GM19351 (cell line): ENCODE data around the gene RAB10.
"Not testable (repeated sequence)": the region's sequence is repeated elsewhere in the genome, so short reads cannot be mapped to it uniquely, and the experiment has no call there.

Experiments
- ATAC-seq: cut with Tn5 transposase; IDR thresholded peaks from one replicate; pipeline ENCODE4 v1.9.1; 2021; ENCODE audit warnings: mild to moderate bottlenecking, moderate library complexity; ENCODE audit not compliant: unreplicated experiment

RAB10 gene

GRCh38 chr2:26086779-26087178, 52.9 kb downstream of the RAB10 start:
- ATAC-seq = no peak

DNA sequence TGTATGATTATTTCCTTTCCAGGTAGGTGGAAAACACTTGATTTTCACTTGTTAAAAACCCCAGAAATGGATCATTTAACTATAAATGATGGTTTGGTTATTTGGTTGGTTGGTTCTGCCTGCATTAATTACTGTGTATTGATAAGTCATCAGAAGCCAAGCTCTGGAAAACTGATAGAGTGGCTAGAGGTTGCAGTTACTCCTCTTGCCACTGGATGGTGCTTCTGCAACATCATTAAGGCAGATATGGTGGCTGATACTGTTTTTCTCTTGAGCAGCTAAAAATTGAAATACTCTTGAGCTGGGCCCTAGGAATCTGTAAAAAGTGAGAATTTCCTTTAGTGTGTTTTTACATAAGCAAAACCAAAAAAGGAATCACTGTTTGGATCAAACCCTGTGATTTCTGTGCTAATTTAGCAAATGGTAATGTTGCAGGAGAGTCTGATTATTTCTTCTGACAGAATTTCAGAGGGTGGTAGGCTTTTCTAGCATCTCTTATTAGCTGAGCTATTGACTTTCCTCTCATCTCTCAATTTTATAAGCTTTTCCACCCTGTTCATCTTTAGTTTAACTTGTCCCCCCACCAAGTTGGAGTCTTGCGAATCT, 54.3 kb downstream of the RAB10 start:
- ATAC-seq = peak; percentile 49

DNA sequence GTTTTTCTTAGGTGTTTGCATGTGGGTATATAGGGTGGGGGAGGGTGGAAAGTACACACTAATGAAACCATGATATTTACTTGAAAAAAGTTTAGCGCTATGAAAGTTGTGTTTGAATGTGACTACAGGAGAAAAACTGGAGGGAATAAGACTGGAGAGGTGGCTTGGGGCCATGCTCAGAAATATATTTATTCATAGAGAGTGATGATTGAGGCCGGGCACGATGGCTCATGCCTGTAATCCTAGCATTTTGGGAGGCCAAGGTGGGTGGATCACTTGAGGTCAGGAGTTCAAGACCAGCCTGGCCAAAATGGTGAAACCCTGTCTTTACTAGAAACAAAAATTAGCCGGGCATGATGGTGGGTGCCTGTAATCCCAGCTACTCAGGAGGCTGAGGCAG, 55.0 kb downstream of the RAB10 start:
- not testable (repeated sequence) for ATAC-seq

GRCh38 chr2:26089337-26089736, 55.5 kb downstream of the RAB10 start:
- ATAC-seq = no peak

- no peak for ATAC-seq
Observed at GRCh38 chr2:26095758-26096157, 61.9 kb downstream of the RAB10 start.

DNA sequence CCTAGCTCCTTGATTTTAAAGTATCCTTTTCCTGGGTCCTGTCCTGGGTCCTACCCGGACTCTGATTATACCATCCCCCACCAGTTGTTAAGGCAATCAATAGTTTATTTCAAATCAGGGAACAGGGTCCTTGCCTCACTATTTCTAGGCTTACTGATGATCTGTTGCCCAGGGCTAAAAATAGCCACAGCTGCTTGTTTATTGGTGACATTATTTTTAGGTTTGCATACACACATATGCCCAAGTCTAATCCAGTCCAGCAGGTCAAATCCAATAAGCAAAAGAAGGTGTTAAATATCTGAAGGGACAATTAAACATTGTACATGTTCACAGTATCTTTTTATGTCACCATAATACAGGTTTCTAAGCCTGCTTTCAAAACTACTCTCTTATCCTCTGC, 66.0 kb downstream of the RAB10 start:
- ATAC-seq = no peak

DNA sequence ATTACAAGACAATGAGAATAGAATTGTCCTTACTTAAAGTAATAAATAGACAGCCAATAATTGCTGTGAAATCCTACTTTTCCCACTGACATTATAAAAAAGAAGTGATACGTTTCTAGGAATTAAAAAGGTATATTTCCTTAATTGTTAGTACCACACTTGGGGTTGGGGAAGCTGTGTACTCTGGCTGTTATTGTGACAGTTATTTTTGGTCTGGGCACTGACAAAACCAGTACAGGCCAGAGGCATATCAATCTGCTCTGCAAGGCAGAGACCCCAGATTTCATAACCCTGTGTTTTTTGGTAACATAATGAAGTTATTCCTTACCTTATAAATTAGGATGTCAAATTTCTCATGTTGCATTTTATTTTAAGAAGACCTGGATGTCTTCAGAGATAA, 66.5 kb downstream of the RAB10 start:
- ATAC-seq = no peak

- ATAC-seq = no peak
Observed at GRCh38 chr2:26103752-26104151, 69.9 kb downstream of the RAB10 start.

GRCh38 chr2:26108701-26109100, 74.8 kb downstream of the RAB10 start:
- not testable (repeated sequence) for ATAC-seq

DNA sequence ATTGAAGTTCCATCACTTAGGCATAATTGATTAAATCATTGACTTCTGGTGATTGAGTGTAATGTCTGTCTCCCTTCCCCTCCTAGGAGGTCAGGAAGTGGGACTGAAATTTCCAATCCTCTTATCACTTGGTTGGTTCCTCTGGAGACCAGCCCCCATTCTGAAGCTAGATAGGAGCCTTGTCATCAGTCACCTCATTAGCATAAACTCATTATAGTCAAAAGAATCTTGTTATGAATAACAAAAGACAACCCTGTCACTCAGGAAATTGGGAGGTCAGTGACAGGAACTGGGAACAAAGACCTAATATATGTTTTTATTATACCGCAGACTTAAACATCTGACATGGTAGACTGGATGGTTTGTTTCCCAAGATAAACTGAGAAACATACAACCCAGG, 78.3 kb downstream of the RAB10 start:
- no peak for ATAC-seq

- ATAC-seq = no peak
Observed at GRCh38 chr2:26114151-26114550, 80.3 kb downstream of the RAB10 start.

DNA sequence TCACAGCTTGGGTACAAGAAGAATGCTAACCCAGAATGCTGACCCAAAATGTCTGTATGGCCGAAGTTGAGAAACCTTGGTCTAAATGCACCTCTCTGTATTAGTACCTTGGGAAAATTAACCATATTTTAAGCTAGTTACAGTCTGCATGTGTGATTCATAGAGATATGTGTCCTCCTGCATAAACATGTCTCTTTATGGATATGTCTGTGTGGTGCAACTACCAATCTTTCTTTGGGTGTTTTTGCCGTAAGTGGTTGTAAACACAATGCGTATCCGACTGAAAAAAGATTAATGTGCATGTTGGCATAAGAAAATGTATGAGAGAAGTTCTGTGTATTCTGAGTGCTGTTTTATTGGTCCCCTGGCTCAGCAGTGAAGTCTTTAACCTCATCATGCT, 84.8 kb downstream of the RAB10 start:
- ATAC-seq = no peak

- no peak for ATAC-seq
Observed at GRCh38 chr2:26119521-26119920, 85.6 kb downstream of the RAB10 start.

DNA sequence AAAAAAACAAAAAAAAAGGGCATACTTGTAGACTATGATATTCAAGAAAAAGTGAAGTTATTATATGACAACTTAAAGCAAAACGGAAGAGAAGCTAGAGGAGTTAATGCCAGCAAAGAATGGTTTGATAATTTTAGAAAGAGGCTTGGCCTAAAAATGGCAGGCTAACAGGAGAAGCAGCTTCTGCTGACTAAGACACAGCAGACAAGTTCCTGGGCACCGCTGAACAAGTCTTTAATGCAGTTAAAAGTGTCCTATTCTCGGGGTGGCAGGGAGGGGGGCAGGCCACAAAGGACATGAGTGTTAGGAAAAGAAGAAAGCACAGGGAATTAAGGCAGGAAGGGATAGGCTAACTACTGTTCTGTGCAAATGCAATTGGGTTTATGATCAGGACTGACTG, 88.7 kb downstream of the RAB10 start:
- no peak for ATAC-seq

- no peak for ATAC-seq
Observed at GRCh38 chr2:26123426-26123825, 89.5 kb downstream of the RAB10 start.

DNA sequence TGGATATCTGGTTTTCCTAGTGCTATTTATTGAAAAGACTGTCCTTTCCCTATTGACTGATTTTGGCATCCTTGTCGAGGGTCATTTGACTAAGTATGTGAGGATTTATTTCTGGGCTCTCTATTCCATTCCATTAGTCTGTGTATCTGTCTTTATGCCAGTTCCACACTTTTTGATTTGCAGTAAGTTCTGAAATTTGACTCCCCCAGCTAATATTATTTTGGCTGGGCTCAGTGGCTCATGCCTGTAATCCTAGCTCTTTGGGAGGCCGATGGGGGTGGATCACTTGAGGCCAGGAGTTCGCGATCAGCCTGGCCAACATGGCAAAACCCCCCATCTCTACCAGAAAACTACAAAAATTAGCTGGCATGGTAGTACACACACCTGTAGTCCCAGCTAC, 92.2 kb downstream of the RAB10 start:
- no peak for ATAC-seq

DNA sequence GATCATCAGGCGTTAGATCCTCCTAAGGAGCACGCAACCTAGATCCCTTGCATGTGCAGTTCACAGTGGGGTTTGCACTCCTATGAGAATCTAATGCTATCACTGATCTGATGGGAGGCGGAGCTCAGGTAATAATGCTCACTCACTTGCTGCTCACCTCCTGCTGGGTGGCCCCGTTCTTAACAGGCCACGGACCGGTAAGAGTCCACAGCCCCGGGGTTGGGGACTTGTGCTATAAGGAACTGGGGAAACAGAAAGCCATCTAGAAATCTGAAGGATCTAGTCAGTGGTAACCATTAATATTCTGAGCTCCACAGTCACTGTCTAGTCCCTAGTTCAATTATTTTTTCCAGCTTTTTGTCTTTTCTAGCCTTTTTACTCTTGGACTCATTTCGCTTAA, 94.3 kb downstream of the RAB10 start:
- ATAC-seq = no peak

- no peak for ATAC-seq
Observed at GRCh38 chr2:26130763-26131162, 96.9 kb downstream of the RAB10 start.

GRCh38 chr2:26136451-26136850, 102.6 kb downstream of the RAB10 start:
- ATAC-seq = no peak

- no peak for ATAC-seq
Observed at GRCh38 chr2:26139269-26140183, 105.6 kb downstream of the RAB10 start.

GRCh38 chr2:26141145-26141769, 107.4 kb downstream of the RAB10 start:
- ATAC-seq = no peak

- no peak for ATAC-seq
Observed at GRCh38 chr2:26144031-26144430, 110.1 kb downstream of the RAB10 start.
